IMR-90 (cell line): ENCODE measurements around the gene DNASE2B. TPM values are rescaled to one million over a fixed set of nuclear protein-coding genes. Genes with fewer than 3 reads are reported as not detected.
"Not testable (repeated sequence)": the region's sequence is repeated elsewhere in the genome, so short reads cannot be mapped to it uniquely, and the experiment has no call there.

Source experiments
- ATAC-seq: fragments of 200-7000 bp; cut with Tn5 transposase; 2 replicates; pipeline ENCODE4 v1.9.1; 2020; ENCODE audit warnings: low read depth, mild to moderate bottlenecking, moderate library complexity
- BruUV-seq: library from RNA; stranded (reverse); fragments of 400-500 nt; replicated peaks from 2 replicates; lab custom pipeline; 2021; lab: Mats Ljungman, UMichigan
- CTCF ChIA-PET: fragments of 300-600 bp; formaldehyde crosslinking; extraction: SDS; loops from one replicate; lab custom pipeline; 2021; ENCODE audit warnings: antibody characterized with exemption; lab: Yijun Ruan, JAX
- POLR2A ChIA-PET: fragments of 300-600 bp; sonication (Branson Sonifier 250); formaldehyde crosslinking; loops from one replicate; lab custom pipeline; 2022; ENCODE audit warnings: antibody characterized with exemption; ENCODE audit not compliant: unreplicated experiment; lab: Charles Lee
- DNase-seq: peaks from one replicate; pipeline ENCODE4 v3.0.0; 2013
- H2AFZ ChIP-seq: replicated peaks from 2 replicates; pipeline ENCODE3; 2013; ENCODE audit warnings: low read length, mild to moderate bottlenecking; ENCODE audit not compliant: poor library complexity
- H2AK5ac ChIP-seq: 2 replicates; pipeline ENCODE4 v1.6.1; 2013; ENCODE audit warnings: low read depth, low read length, inconsistent platforms
- H2AK9ac ChIP-seq: replicated peaks from 2 replicates; pipeline ENCODE3; 2013; ENCODE audit warnings: mild to moderate bottlenecking, low read depth, low read length, moderate library complexity; ENCODE audit not compliant: poor library complexity
- H2BK120ac ChIP-seq: 2 replicates; pipeline ENCODE4 v1.6.1; 2013; ENCODE audit warnings: low read depth, low read length, inconsistent platforms
- H2BK15ac ChIP-seq: 3 replicates; pipeline ENCODE4 v1.6.1; 2013; ENCODE audit warnings: low read depth, low read length, inconsistent platforms
- H2BK20ac ChIP-seq: 2 replicates; pipeline ENCODE4 v1.6.1; 2013; ENCODE audit warnings: low read depth, mild to moderate bottlenecking, inconsistent platforms, low read length, moderate library complexity
- H2BK5ac ChIP-seq: 2 replicates; pipeline ENCODE4 v1.6.1; 2013; ENCODE audit warnings: mild to moderate bottlenecking, low read depth, low read length, inconsistent platforms; ENCODE audit not compliant: poor library complexity, severe bottlenecking
- H3K14ac ChIP-seq: replicated peaks from 2 replicates; pipeline ENCODE4 v1.6.1; 2013; ENCODE audit warnings: low read depth, low read length, inconsistent platforms
- H3K18ac ChIP-seq: 2 replicates; pipeline ENCODE4 v1.6.1; 2013; ENCODE audit warnings: low read depth, low read length, control low read depth
- H3K23ac ChIP-seq: 2 replicates; pipeline ENCODE4 v1.6.1; 2013; ENCODE audit warnings: low read depth, low read length, inconsistent platforms
- H3K27ac ChIP-seq: 2 replicates; pipeline ENCODE4 v1.5.1; 2013; ENCODE audit warnings: mild to moderate bottlenecking, control low read depth, low read length; ENCODE audit not compliant: insufficient read depth
- H3K27me3 ChIP-seq: 2 replicates; pipeline ENCODE4 v1.6.1; 2013; ENCODE audit warnings: low read length; ENCODE audit not compliant: control insufficient read depth, insufficient read depth
- H3K36me3 ChIP-seq: 2 replicates; pipeline ENCODE4 v1.6.1; 2013; ENCODE audit warnings: low read length, mixed read lengths; ENCODE audit not compliant: control insufficient read depth, insufficient read depth
- H3K4ac ChIP-seq: 2 replicates; pipeline ENCODE4 v1.6.1; 2013; ENCODE audit warnings: low read depth, low read length, inconsistent platforms
- H3K4me1 ChIP-seq: 2 replicates; pipeline ENCODE4 v1.6.1; 2013; ENCODE audit warnings: low read length, mixed read lengths; ENCODE audit not compliant: control insufficient read depth, insufficient read depth
- H3K4me2 ChIP-seq: 2 replicates; pipeline ENCODE4 v1.6.1; 2013; ENCODE audit warnings: low read depth, mild to moderate bottlenecking, control low read depth, low read length, moderate library complexity
- H3K4me3 ChIP-seq: 2 replicates; pipeline ENCODE4 v1.5.1; 2013; ENCODE audit warnings: low read depth, mild to moderate bottlenecking, control low read depth, low read length, moderate library complexity; ENCODE audit not compliant: insufficient read depth
- H3K56ac ChIP-seq: 2 replicates; pipeline ENCODE4 v1.6.1; 2013; ENCODE audit warnings: low read length, inconsistent platforms; ENCODE audit not compliant: insufficient read depth; ENCODE audit errors: extremely low read depth
- H3K79me1 ChIP-seq, 2 experiments: 2 replicates each; pipeline ENCODE4 v1.6.1; 2013; ENCODE audit warnings: low read length in 2 of 2, inconsistent platforms in 1 of 2, low read depth in 1 of 2
- H3K9ac ChIP-seq: 2 replicates; pipeline ENCODE4 v1.6.1; 2013; ENCODE audit warnings: low read depth, low read length, control low read depth
- H3K9me1 ChIP-seq: 2 replicates; pipeline ENCODE4 v1.6.1; 2013; ENCODE audit warnings: low read length, inconsistent platforms; ENCODE audit not compliant: insufficient read depth
- H3K9me3 ChIP-seq: 2 replicates; pipeline ENCODE4 v1.6.1; 2013; ENCODE audit warnings: low read length; ENCODE audit not compliant: control insufficient read depth, insufficient read depth
- H4K20me1 ChIP-seq: 2 replicates; pipeline ENCODE4 v1.6.1; 2013; ENCODE audit warnings: low read length, inconsistent platforms; ENCODE audit not compliant: insufficient read depth
- H4K5ac ChIP-seq: 2 replicates; pipeline ENCODE4 v1.6.1; 2013; ENCODE audit warnings: mild to moderate bottlenecking, low read depth, low read length, control low read depth
- H4K8ac ChIP-seq, 2 experiments: 2 replicates each; pipeline ENCODE4 v1.6.1; 2013; ENCODE audit warnings: low read depth in 2 of 2, low read length in 2 of 2, control low read depth in 1 of 2, inconsistent platforms in 1 of 2
- H4K91ac ChIP-seq: 2 replicates; pipeline ENCODE4 v1.6.1; 2013; ENCODE audit warnings: low read depth, low read length, inconsistent platforms; ENCODE audit not compliant: insufficient read depth
- WGBS, 2 experiments: methylation state at CpG; one replicate each; pipeline versions ENCODE4 v1.1.5 to v1.1.7; 2013; ENCODE audit warnings: missing lambda C conversion rate in 2 of 2; ENCODE audit not compliant: insufficient read length in 1 of 2; ENCODE audit errors: extremely low coverage in 2 of 2; 5-methylcytosine and 5-hydroxymethylcytosine counted together
- dilution Hi-C: fragments of 300-500 bp; cut with HindIII; formaldehyde crosslinking; loops from one replicate; pipeline ENCODE4 v1.14.3; 2018; ENCODE audit warnings: low sequenced_read_pairs; ENCODE audit not compliant: unreplicated experiment
- in situ Hi-C: fragments of 300-500 bp; cut with MboI; formaldehyde crosslinking; loops from 3 replicates; pipeline ENCODE4 v1.14.3; 2019; ENCODE audit warnings: low sequenced_read_pairs, inconsistent platforms, mixed read lengths
- intact Hi-C: fragments of 100-400 bp; cut with micrococcal nuclease; formaldehyde crosslinking; loops from 2 replicates; pipeline ENCODE4 v1.10.0; 2022
- polyA plus RNA-seq, 3 experiments: library from polyadenylated mRNA; depleted of rRNA; stranded (reverse); fragments of >200 nt; gene quantifications; 2 replicates each; pipeline ENCODE4 v1.2.3, GENCODE V29; 2012; ENCODE audit warnings: low replicate concordance in 1 of 3
- total RNA-seq: library from RNA; depleted of rRNA; stranded (reverse); fragments of >200 nt; gene quantifications from 2 replicates; pipeline ENCODE4 v1.2.3, GENCODE V29; 2012

The DNASE2B gene
- total and polyA plus RNA-seq, 2 of the 4 experiments (the other 2 are of a cell fraction): not detected

GRCh38 chr1:84442747-84443646 lies 44.7 kb downstream of the DNASE2B start:
- H3K79me1 ChIP-seq, H3K9me3 ChIP-seq, H3K23ac ChIP-seq, H4K5ac ChIP-seq, H3K4ac ChIP-seq, H3K9ac ChIP-seq, H3K18ac ChIP-seq, H2AFZ ChIP-seq, H3K56ac ChIP-seq, H3K4me2 ChIP-seq, H3K27me3 ChIP-seq, H3K4me1 ChIP-seq, H3K27ac ChIP-seq, DNase-seq, H2BK5ac ChIP-seq, H2BK15ac ChIP-seq, H3K36me3 ChIP-seq, H4K20me1 ChIP-seq, BruUV-seq, H4K91ac ChIP-seq, H3K4me3 ChIP-seq, H3K9me1 ChIP-seq, H2BK20ac ChIP-seq, H3K14ac ChIP-seq, H2AK9ac ChIP-seq: not testable (repeated sequence)
- in situ Hi-C loops (loop anchor here (25.0 kb wide), 1 partner anchor 319 kb away; no protein-coding TSS in a partner anchor), intact Hi-C loops (loop anchor here (1.0 to 5.0 kb wide), 7 partner anchors 98 to 493 kb away; no protein-coding TSS in a partner anchor), dilution Hi-C loops (loop anchor here (25.0 kb wide), 1 partner anchor 306 kb away; the partner anchor contains the start of gene PRKACB)
- H2BK120ac ChIP-seq: peak overlapping the region; percentile 23; the same call in 1 of the 2 replicates
- POLR2A ChIA-PET: interaction anchor here (0.5 kb wide), 1 partner anchor 239 kb away, joined by 3 read pairs; no protein-coding TSS in a partner anchor
- WGBS, 2 experiments: 0% methylated on average over 1 of the region's 7 CpGs; no CpG with 5 or more reads in 1 of the 2 experiments
- H4K8ac ChIP-seq: 0 out of 4 replicates have a peak overlapping the region, but pooled peaks of 1 of the 2 experiments have one; percentile 33
- ATAC-seq: peak; percentile 21; the same call in 1 of the 2 replicates
- H2AK5ac ChIP-seq: peak overlapping the region; percentile 26; the same call in 1 of the 2 replicates
- CTCF ChIA-PET: interaction anchor here (0.5 to 1.3 kb wide), 9 partner anchors 13 to 324 kb away, joined by 3 to 7 read pairs (median 4); partner anchors contain the start of gene PRKACB

GRCh38 chr1:84448704-84449103 lies 50.4 kb downstream of the DNASE2B start:
- H3K9me3 ChIP-seq, H2BK20ac ChIP-seq, H3K36me3 ChIP-seq, BruUV-seq, H4K20me1 ChIP-seq, ATAC-seq, H2BK120ac ChIP-seq, H4K5ac ChIP-seq, H3K27me3 ChIP-seq, intact Hi-C loops, H3K4me2 ChIP-seq, H2AFZ ChIP-seq, H3K9me1 ChIP-seq, H2AK5ac ChIP-seq, POLR2A ChIA-PET, H4K91ac ChIP-seq, H3K14ac ChIP-seq, H3K4me3 ChIP-seq, H3K9ac ChIP-seq, H3K56ac ChIP-seq, H3K4me1 ChIP-seq, H2BK15ac ChIP-seq, H3K79me1 ChIP-seq, H3K4ac ChIP-seq, H2AK9ac ChIP-seq, H4K8ac ChIP-seq, DNase-seq, H3K27ac ChIP-seq, H3K18ac ChIP-seq, H3K23ac ChIP-seq, H2BK5ac ChIP-seq: not testable (repeated sequence)
- CTCF ChIA-PET: interaction anchor here (1.0 kb wide), 1 partner anchor 305 kb away, joined by 4 read pairs; no protein-coding TSS in a partner anchor
- in situ Hi-C loops (loop anchor here (25.0 kb wide), 1 partner anchor 314 kb away; no protein-coding TSS in a partner anchor), dilution Hi-C loops (loop anchor here (25.0 kb wide), 1 partner anchor 311 kb away; the partner anchor contains the start of gene PRKACB)
- no CpG with 5 or more reads among the region's 3 CpGs for WGBS, 2 experiments
